Transverse colon (tissue), 4 donors: Measurements from ENCODE around the gene PRPS1. TPM values are rescaled to one million over a fixed set of nuclear protein-coding genes. Genes with fewer than 3 reads are reported as not detected.

ENCODE experiments used
- DNase-seq: peaks from one replicate; pipeline ENCODE4 v3.0.0-alpha.2; 2019
- H3K27ac ChIP-seq, 4 donors: fragments of 200-600 bp; sonication (generic); 2 replicates each; pipeline ENCODE4 v1.5.1; 2016 to 2018; ENCODE audit warnings: inconsistent platforms in 4 of 4
- H3K27me3 ChIP-seq: fragments of 200-600 bp; sonication (generic); 2 replicates; pipeline ENCODE4 v1.5.1; 2017; ENCODE audit warnings: inconsistent platforms
- H3K36me3 ChIP-seq, 4 donors: fragments of 200-600 bp; sonication (generic); 2 replicates each; pipeline ENCODE4 v1.5.1; 2017 to 2019; ENCODE audit warnings: inconsistent platforms in 4 of 4
- H3K4me1 ChIP-seq, 4 donors: fragments of 200-600 bp; sonication (generic); 2 replicates each; pipeline ENCODE4 v1.5.1; 2017 to 2020; ENCODE audit warnings: inconsistent platforms in 4 of 4
- H3K4me3 ChIP-seq, 4 donors: fragments of 200-600 bp; sonication (generic); 1 replicate in 1 of 4; 2 replicates in 3 of 4; pipeline versions ENCODE4 v1.5.1 to v1.6.1; 2017 to 2019; ENCODE audit warnings: inconsistent platforms in 4 of 4
- H3K9me3 ChIP-seq, 2 donors: fragments of 200-600 bp; sonication (generic); 2 replicates each; pipeline ENCODE4 v1.5.1; 2017 to 2019; ENCODE audit warnings: inconsistent platforms in 2 of 2
- CTCF ChIP-seq, 5 experiments: fragments of 200-600 bp in 3 of 5; fragments of 450-650 bp in 2 of 5; sonication (generic) in 3 of 5; IDR thresholded peaks; 1 replicate in 2 of 5; 2 replicates in 3 of 5; pipeline ENCODE4 v1.5.1; 2016 to 2017; ENCODE audit warnings: antibody characterized with exemption in 5 of 5, inconsistent platforms in 3 of 5, mild to moderate bottlenecking in 2 of 5, moderate library complexity in 1 of 5
- EP300 ChIP-seq: sonication (generic); formaldehyde crosslinking; IDR thresholded peaks from one replicate; pipeline ENCODE4 v1.6.1; 2017; ENCODE audit warnings: antibody characterized with exemption, low read depth
- POLR2A ChIP-seq: fragments of 450-650 bp; IDR thresholded peaks from one replicate; pipeline ENCODE4 v1.6.1; 2016; ENCODE audit warnings: antibody characterized with exemption, mild to moderate bottlenecking, moderate library complexity
- POLR2AphosphoS5 ChIP-seq, 3 donors: sonication (generic); formaldehyde crosslinking; IDR thresholded peaks; one replicate each; pipeline ENCODE4 v1.6.1; 2016; ENCODE audit warnings: antibody characterized with exemption in 3 of 3
- whole genome bisulfite sequencing, 2 donors: methylation state at CpG; one replicate each; pipeline ENCODE4 v1.1.5; 2018; ENCODE audit warnings: low coverage in 1 of 2; 5-methylcytosine and 5-hydroxymethylcytosine counted together
- in situ Hi-C, 4 donors: fragments of 200-750 bp; cut with MboI; loops; one replicate each; pipeline versions ENCODE4 v1.15.0 to v1.15.1; 2017; ENCODE audit warnings: low sequenced_read_pairs in 3 of 4, low pct_ligation_motif_present in 1 of 4, low pct_unique_long_range_greater_than_20kb in 1 of 4
- intact Hi-C: fragments of 100-400 bp; cut with DNase I; formaldehyde crosslinking; loops from one replicate; pipeline ENCODE4 v1.15.1; 2023; ENCODE audit warnings: low total_unique reads
- total RNA-seq, 4 donors: library from RNA; depleted of rRNA; stranded (reverse); fragments of >200 nt; gene quantifications; one replicate each; pipeline ENCODE4 v1.1.0, GENCODE V29; 2016

Gene PRPS1
- total RNA-seq, 4 donors from 2014 or later = 1.5 to 16.5 (median 12.4) TPM

- Histone ChIP-seq H3K36me3 (no peaks in the 10 kb centered on the region), H3K27me3 (no peaks in the 10 kb centered on the region), H3K4me1 (peaks cover 0 to 5% (median 2%) of the 10 kb centered on the region in 4 donors), H3K4me3 (no peak overlapping the region), H3K9me3 (no peaks in the 10 kb centered on the region), H3K27ac (no peak overlapping the region)
- WGBS, 2 donors = 80 to 91% methylated on average over 3 to 12 of the region's 12 CpGs
- intact Hi-C loops (no loop called here), in situ Hi-C loops (no loop called here)
- DNase-seq = no peak
- TF ChIP-seq CTCF (IDR thresholded peaks at IDR 0.05) = no peak
- no peak for TF ChIP-seq POLR2A
- no peak for TF ChIP-seq POLR2AphosphoS5 (IDR thresholded peaks at IDR 0.05)
- no peak for TF ChIP-seq EP300
These were observed 1.8 kb upstream of the PRPS1 start for GRCh38 chrX:107626481-107626880.

DNA sequence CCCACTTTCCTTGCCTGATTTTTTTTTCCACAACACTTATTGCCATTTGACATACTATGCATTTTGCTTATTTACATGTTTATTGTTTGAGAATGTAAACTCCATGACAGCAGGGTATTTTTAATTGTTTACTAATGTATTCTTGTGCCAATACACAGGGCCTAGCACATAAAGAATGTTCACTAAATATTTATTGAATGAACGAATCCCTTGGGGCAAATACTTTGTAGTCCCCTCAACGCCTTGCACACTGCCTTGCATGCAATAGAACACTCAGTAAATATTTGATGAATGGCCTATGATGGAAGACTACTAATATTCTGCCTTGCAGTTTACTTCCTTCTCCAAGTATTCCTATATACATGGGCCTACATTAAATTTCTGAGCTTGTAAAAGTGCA, 1.4 kb upstream of the PRPS1 start:
- WGBS, 2 donors = 35 to 61% methylated on average over 2 of the region's 2 CpGs
- no peaks in the 10 kb centered on the region for H3K36me3 ChIP-seq
- intact Hi-C loops (no loop called here), in situ Hi-C loops (no loop called here)
- TF ChIP-seq POLR2AphosphoS5 (IDR thresholded peaks at IDR 0.05) (no peak), CTCF (IDR thresholded peaks at IDR 0.05) (no peak), EP300 (no peak), POLR2A (no peak)
- H3K4me3 ChIP-seq = no peak overlapping the region
- no peak for DNase-seq
- H3K4me1 ChIP-seq = peaks cover 0 to 5% (median 2%) of the 10 kb centered on the region in 4 donors
- H3K27me3 ChIP-seq = no peaks in the 10 kb centered on the region
- no peaks in the 10 kb centered on the region for H3K9me3 ChIP-seq
- no peak overlapping the region for H3K27ac ChIP-seq

GRCh38 chrX:107628662-107629539, 591 bp downstream of the PRPS1 start:
- Histone ChIP-seq H3K4me3 (peak overlapping the region; percentile 41 to 69 (median 48)), H3K27ac (peak overlapping the region; percentile 76 to 87 (median 86)), H3K4me1 (peaks cover 0 to 5% (median 2%) of the 10 kb centered on the region in 4 donors), H3K27me3 (no peaks in the 10 kb centered on the region), H3K36me3 (no peaks in the 10 kb centered on the region), H3K9me3 (no peaks in the 10 kb centered on the region)
- intact Hi-C loops = no loop called here
- WGBS, 2 donors = 0 to 50% methylated on average over 1 to 28 of the region's 29 CpGs
- in situ Hi-C loops = no loop called here
- peak; percentile 18 for DNase-seq
- TF ChIP-seq POLR2AphosphoS5 (IDR thresholded peaks at IDR 0.05) = no peak
- no peak for TF ChIP-seq POLR2A
- no peak for TF ChIP-seq CTCF (IDR thresholded peaks at IDR 0.05)
- no peak for TF ChIP-seq EP300

GRCh38 chrX:107629540-107629909, 1.2 kb downstream of the PRPS1 start:
- intact Hi-C loops (no loop called here), in situ Hi-C loops (no loop called here)
- Histone ChIP-seq H3K4me1 (peaks cover 0 to 5% (median 2%) of the 10 kb centered on the region in 4 donors), H3K4me3 (peak overlapping the region in 2 of 4 donors; percentile 48 to 69), H3K27me3 (no peaks in the 10 kb centered on the region), H3K27ac (peak overlapping the region in 1 of 4 donors; percentile 86), H3K9me3 (no peaks in the 10 kb centered on the region), H3K36me3 (no peaks in the 10 kb centered on the region)
- 38% methylated on average over 5 of the region's 5 CpGs; no CpG with 5 or more reads in 1 of the 2 donors for WGBS, 2 donors
- TF ChIP-seq POLR2A = no peak
- no peak for TF ChIP-seq POLR2AphosphoS5 (IDR thresholded peaks at IDR 0.05)
- no peak for TF ChIP-seq CTCF (IDR thresholded peaks at IDR 0.05)
- no peak for TF ChIP-seq EP300
- DNase-seq = no peak
